GM12872 (cell line): ENCODE results near the gene ACTRT2.

ENCODE experiments used
- TF ChIP-seq, protein P1 (sequence below): IDR thresholded peaks from 3 replicates; pipeline ENCODE4 v1.5.1; 2011; ENCODE audit warnings: low read depth, mild to moderate bottlenecking, low read length, moderate library complexity; ENCODE audit not compliant: insufficient read depth

The ACTRT2 gene

GRCh38 chr1:3013371-3014049, 7.8 kb upstream of the ACTRT2 start:
- TF ChIP-seq, protein P1, sequence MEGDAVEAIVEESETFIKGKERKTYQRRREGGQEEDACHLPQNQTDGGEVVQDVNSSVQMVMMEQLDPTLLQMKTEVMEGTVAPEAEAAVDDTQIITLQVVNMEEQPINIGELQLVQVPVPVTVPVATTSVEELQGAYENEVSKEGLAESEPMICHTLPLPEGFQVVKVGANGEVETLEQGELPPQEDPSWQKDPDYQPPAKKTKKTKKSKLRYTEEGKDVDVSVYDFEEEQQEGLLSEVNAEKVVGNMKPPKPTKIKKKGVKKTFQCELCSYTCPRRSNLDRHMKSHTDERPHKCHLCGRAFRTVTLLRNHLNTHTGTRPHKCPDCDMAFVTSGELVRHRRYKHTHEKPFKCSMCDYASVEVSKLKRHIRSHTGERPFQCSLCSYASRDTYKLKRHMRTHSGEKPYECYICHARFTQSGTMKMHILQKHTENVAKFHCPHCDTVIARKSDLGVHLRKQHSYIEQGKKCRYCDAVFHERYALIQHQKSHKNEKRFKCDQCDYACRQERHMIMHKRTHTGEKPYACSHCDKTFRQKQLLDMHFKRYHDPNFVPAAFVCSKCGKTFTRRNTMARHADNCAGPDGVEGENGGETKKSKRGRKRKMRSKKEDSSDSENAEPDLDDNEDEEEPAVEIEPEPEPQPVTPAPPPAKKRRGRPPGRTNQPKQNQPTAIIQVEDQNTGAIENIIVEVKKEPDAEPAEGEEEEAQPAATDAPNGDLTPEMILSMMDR = no peak

DNA sequence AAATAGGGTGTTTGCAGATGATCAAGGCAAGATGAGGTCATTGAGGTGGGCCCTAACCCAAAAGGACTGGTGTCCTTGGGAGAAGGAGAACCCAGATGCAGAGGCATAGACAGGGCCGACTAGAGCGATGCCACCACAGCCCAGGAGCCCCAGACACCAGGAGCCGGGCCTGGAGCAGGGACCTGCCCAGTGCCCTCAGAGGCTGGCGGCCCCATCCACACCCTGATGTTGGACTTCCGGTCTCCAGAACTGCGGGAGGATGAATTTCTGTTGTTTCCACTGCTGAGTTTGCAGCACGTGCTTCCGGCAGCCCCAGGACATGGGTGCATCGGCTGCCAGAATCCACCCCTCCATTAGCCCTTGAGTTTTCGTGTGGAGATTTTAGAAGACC, 7.2 kb upstream of the ACTRT2 start:
- TF ChIP-seq, protein P1 = no peak

DNA sequence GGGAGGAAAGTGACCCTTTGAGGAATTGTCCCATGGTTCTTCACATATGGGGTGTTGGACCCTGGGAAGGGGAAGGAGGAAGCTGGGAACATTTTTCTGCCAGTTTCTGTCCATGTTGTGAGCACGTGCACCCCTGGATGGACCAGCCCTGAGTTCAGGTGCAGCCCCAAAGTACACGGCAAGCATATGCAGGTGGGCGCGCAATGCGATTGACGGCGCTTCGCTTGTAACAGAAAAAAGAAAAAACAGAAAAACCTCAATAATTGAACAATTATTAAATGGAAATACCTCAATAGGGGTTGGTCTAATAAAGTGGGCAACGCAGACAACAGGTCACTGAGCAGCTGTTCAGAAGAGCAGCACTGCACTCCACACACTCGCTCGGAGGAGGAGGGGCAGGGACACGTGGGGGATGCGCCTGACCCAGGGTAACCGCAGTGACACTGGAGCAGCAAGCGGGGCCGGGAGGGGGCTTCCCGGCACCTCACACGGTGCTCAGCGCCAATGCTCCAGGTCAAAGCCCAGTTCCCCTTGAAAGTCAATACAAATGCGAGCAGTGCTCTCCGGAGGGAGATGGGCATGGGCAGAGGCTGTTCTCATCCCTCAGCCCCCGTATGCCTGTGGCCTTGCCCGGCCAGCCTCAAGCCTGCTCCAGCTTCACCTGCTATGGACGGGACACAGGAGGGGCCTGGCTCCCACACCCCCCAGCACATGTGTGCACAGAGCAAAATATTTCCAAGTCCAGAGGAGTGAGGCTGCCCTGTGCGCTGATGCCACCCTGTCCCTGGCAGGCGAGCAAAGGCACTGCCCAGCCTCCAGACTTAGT, 6.6 kb upstream of the ACTRT2 start:
- TF ChIP-seq, protein P1 = no peak

GRCh38 chr1:3015269-3015635, 6.0 kb upstream of the ACTRT2 start:
- TF ChIP-seq, protein P1 = no peak

- TF ChIP-seq, protein P1 = no peak
These were observed 5.5 kb upstream of the ACTRT2 start for GRCh38 chr1:3015744-3016143.

DNA sequence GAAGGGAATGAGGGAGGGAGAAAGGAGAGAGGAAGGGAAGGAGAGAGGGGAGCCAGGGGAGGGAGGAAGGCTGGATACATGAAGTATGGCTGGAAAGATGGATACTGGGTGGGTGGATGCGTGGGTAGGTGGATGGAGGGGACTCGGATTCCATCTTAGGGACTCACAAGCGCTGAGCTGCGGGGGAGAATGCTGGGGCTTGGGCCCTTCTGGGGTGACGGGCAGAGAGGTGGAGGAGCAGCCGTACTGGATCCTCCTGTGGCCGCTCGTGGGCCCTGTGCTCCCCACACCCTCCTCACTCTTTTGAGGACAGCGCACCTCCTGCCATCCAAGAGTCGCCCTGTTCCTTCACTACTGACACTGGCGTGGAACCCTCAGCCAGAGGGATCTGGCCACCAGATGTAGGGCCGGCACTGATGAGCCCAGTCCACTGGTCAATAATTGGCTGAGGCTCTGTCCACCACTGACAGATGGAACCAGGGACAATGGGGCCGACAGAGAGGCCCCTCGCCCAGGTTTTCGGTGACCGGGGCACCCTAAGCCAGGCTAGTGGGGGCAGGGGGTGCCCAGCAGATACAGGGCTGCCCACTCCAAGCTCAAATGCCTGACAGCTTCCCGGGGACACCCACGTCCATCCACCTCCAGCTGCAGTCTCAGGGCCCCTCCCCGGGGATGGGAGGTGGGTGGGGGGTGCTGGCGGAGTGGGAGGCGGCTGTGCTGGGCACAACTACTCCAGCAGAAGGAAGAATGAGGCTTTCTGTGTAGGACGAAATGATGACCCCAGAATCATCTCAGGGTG, 4.4 kb upstream of the ACTRT2 start:
- TF ChIP-seq, protein P1 = no peak

DNA sequence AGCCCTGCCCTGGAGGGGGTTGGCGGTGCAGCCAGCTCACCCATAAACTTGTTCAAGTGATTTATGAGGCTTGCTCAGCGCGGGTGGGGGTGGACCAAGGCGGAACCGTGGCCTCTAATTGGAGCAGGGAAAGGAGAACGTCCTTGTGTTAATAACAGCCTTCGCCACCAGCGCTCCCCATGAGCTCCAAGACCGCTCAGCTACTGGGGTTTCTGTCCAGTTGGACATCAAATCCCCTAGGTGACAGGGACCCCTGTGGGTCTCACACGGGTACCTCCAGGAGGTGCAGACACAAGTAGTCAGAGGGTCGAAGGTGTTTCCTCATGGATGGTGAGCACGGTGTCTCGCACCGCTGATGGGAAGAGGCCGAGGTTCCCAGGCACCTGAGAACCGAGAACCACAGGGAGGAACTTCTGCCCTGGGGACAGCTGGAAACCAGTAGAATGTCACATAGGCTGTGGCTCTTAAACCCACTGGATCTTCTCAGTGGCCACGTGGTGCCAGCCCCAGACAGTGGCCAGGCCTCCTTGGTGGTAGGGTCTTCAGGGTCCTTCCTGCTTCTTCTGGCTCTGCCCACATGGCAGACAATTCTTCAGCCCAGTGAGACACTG, 3.7 kb upstream of the ACTRT2 start:
- TF ChIP-seq, protein P1 = no peak
